Hepatocyte (in vitro differentiated cells): ENCODE measurements around the gene PLEKHM3.

Experiments
- CTCF ChIP-seq: fragments of 200-600 bp; sonication (generic); IDR thresholded peaks from 2 replicates; pipeline ENCODE4 v1.5.1; 2016; ENCODE audit warnings: antibody characterized with exemption, mild to moderate bottlenecking; ENCODE audit not compliant: poor library complexity
- EZH2 ChIP-seq: fragments of 200-600 bp; sonication (generic); IDR thresholded peaks from 2 replicates; pipeline ENCODE4 v1.6.1; 2016; ENCODE audit warnings: antibody characterized with exemption, mild to moderate bottlenecking, borderline replicate concordance

DNA sequence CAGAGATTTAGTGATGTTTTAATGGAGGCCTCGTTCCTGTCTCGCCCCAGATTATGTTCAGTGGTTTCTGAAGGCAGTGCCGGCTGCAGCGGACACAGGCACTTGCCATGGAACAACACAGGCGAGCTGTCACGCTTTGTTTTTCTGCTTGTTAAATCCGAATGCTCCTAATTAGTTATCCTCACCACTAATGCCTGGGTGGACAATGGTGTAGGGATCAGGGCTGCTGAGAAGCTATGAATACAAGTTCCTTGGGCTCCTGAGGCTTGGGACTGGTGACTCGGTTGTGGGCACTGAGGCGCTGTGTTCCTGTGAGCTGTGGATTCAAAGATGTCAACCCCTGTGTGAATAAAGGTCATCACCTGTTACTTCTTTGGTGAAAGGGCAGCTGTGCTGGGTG is 123.5 kb downstream of the PLEKHM3 start:
- TF ChIP-seq CTCF = no peak
- no peak for TF ChIP-seq EZH2
